Suprapubic skin (tissue), 4 donors: ENCODE measurements around the gene ARSB.

Experiments
- CTCF ChIP-seq, 2 donors: fragments of 200-600 bp in 1 of 2; fragments of 450-650 bp in 1 of 2; sonication (generic) in 1 of 2; IDR thresholded peaks; one replicate each; pipeline ENCODE4 v1.5.1; 2016 to 2019; ENCODE audit warnings: antibody characterized with exemption in 2 of 2, mild to moderate bottlenecking in 1 of 2, moderate library complexity in 1 of 2
- EP300 ChIP-seq: sonication (generic); formaldehyde crosslinking; IDR thresholded peaks from one replicate; pipeline ENCODE4 v1.6.1; 2017; ENCODE audit warnings: antibody characterized with exemption
- POLR2AphosphoS5 ChIP-seq, 3 donors: sonication (generic); formaldehyde crosslinking; IDR thresholded peaks; one replicate each; pipeline ENCODE4 v1.6.1; 2017; ENCODE audit warnings: antibody characterized with exemption in 3 of 3

GRCh38 chr5:78760770-78761169 is 224.3 kb downstream of the ARSB start:
- TF ChIP-seq EP300 (no peak), CTCF (IDR thresholded peaks at IDR 0.05) (no peak), POLR2AphosphoS5 (IDR thresholded peaks at IDR 0.05) (no peak)
